ENCODE data around the gene PTPN4.

Gene PTPN4

GRCh38 chr2:120032297-120032696, 272.6 kb downstream of the PTPN4 start:
- Histone ChIP-seq H3K27ac (no peak overlapping the region), H3K4me1 (peaks cover 0 to 5% (median 0%) of the 10 kb centered on the region in 4 donors), H3K27me3 (no peaks in the 10 kb centered on the region), H3K36me3 (no peaks in the 10 kb centered on the region), H3K9me3 (no peaks in the 10 kb centered on the region), H3K4me3 (no peak overlapping the region)
- intact Hi-C loops (cut with DNase I; ENCODE audit: low total_unique reads): no loop called here
- DNase-seq: no peak
- no peak for TF ChIP-seq CTCF (IDR thresholded peaks at IDR 0.05)
